AG04449 (cell line): Measurements from ENCODE around the gene UST.

Experiments used
- CTCF ChIA-PET: fragments of 350-600 bp; formaldehyde crosslinking; extraction: SDS; loops from one replicate; lab custom pipeline; 2021; ENCODE audit warnings: antibody characterized with exemption; lab: Yijun Ruan, JAX
- POLR2A ChIA-PET: fragments of 400-600, 350-600 bp; formaldehyde crosslinking; extraction: SDS; loops from one replicate; lab custom pipeline; 2020; ENCODE audit warnings: antibody characterized with exemption, inconsistent platforms; lab: Yijun Ruan, JAX
- DNase-seq: peaks from one replicate; pipeline ENCODE4 v3.0.0-alpha.2; 2010; ENCODE audit warnings: low read depth, low spot score
- H3K4me3 ChIP-seq: 2 replicates; pipeline ENCODE4 v1.5.1; 2011; ENCODE audit warnings: low read depth, mild to moderate bottlenecking, control low read depth, low read length
- CTCF ChIP-seq: IDR thresholded peaks from one replicate; pipeline ENCODE4 v1.5.1; 2011; ENCODE audit warnings: mild to moderate bottlenecking, moderate library complexity, low read length, control low read depth, inconsistent platforms; ENCODE audit not compliant: insufficient read depth; ENCODE audit errors: missing control alignments

Gene UST

GRCh38 chr6:149020319-149020718 lies 273.5 kb downstream of the UST start:
- ChIA-PET POLR2A (no interaction called here), CTCF (interaction anchor here (0.6 to 1.5 kb wide), 2 partner anchors 415 to 443 kb away, joined by 3 to 4 read pairs; no protein-coding TSS in a partner anchor)
- TF ChIP-seq CTCF: no peak
- DNase-seq: no peak
- H3K4me3 ChIP-seq: no peak overlapping the region

- no peak for DNase-seq
Observed at GRCh38 chr6:149024361-149024760, 277.5 kb downstream of the UST start.

GRCh38 chr6:149025061-149025460 lies 278.2 kb downstream of the UST start:
- DNase-seq: no peak
- POLR2A ChIA-PET: no interaction called here
- H3K4me3 ChIP-seq: no peak overlapping the region
- TF ChIP-seq CTCF: no peak
- CTCF ChIA-PET: interaction anchor here (0.7 to 17.0 kb wide), 10 partner anchors 8 to 492 kb away, joined by 3 to 382 read pairs (median 6); no protein-coding TSS in a partner anchor

More at GRCh38 chr6:149024361-149024760, 277.5 kb downstream of the UST start:
- no peak overlapping the region for H3K4me3 ChIP-seq
- TF ChIP-seq CTCF: no peak
- CTCF ChIA-PET: interaction anchor here (0.5 to 17.0 kb wide), 9 partner anchors 9 to 492 kb away, joined by 3 to 382 read pairs (median 7); no protein-coding TSS in a partner anchor
- POLR2A ChIA-PET: no interaction called here

GRCh38 chr6:149026530-149026942 lies 279.7 kb downstream of the UST start:
- TF ChIP-seq CTCF: peak; percentile 52
- DNase-seq: peak; percentile 89
- CTCF ChIA-PET: interaction anchor here (0.6 to 17.0 kb wide), 40 partner anchors 9 to 561 kb away, joined by 3 to 382 read pairs (median 4); partner anchors contain the start of gene PPIL4
- POLR2A ChIA-PET: interaction anchor here (1.5 kb wide), 1 partner anchor 29 kb away, joined by 6 read pairs; no protein-coding TSS in a partner anchor
- H3K4me3 ChIP-seq: no peak overlapping the region

GRCh38 chr6:149027484-149027883 lies 280.7 kb downstream of the UST start:
- ChIA-PET POLR2A (interaction anchor here (1.5 kb wide), 1 partner anchor 30 kb away, joined by 6 read pairs; no protein-coding TSS in a partner anchor), CTCF (interaction anchor here (0.7 to 17.0 kb wide), 35 partner anchors 9 to 517 kb away, joined by 3 to 382 read pairs (median 5); partner anchors contain the start of gene PPIL4)
- no peak for TF ChIP-seq CTCF
- no peak for DNase-seq
- no peak overlapping the region for H3K4me3 ChIP-seq

GRCh38 chr6:149028767-149029405 lies 282.1 kb downstream of the UST start:
- peak; percentile 80 for DNase-seq
- no peak overlapping the region for H3K4me3 ChIP-seq
- ChIA-PET CTCF (interaction anchor here (0.6 to 17.0 kb wide), 51 partner anchors 10 to 516 kb away, joined by 3 to 382 read pairs (median 4); partner anchors contain the start of genes PPIL4 and ZC3H12D), POLR2A (no interaction called here)
- TF ChIP-seq CTCF: peak; percentile 15
